ENCODE measurements around the gene SIDT1. TPM values are rescaled to one million over a fixed set of nuclear protein-coding genes. Genes with fewer than 3 reads are reported as not detected.

Gene SIDT1
- total RNA-seq, 1 experiment from 2014 or later, result not detected

GRCh38 chr3:113551820-113552219 is 19.5 kb downstream of the SIDT1 start:
- no CpG with 5 or more reads among the region's 5 CpGs for WGBS (ENCODE audit: extremely low coverage, insufficient read length, low lambda C conversion rate)
- Histone ChIP-seq H3K79me1 (ENCODE audit: insufficient read depth, low read depth, low read length, poor library complexity, severe bottlenecking) (no peaks in the 10 kb centered on the region), H3T11ph (ENCODE audit: low read length) (no peak overlapping the region), H3K4me2 (ENCODE audit: insufficient read depth, insufficient read length, low read length) (no peak overlapping the region), H3K27ac (ENCODE audit: insufficient read length, low read depth, low read length) (no peak overlapping the region), H2AFZ (ENCODE audit: low read length) (no peak overlapping the region), H2BK15ac (ENCODE audit: low read depth, low read length) (no peak overlapping the region), H4K8ac (replicated peaks; ENCODE audit: insufficient read length, low read depth, low read length) (no peak overlapping the region), H3K27me3 (ENCODE audit: insufficient read depth, low read length) (no peaks in the 10 kb centered on the region), H2BK20ac (ENCODE audit: low read depth, low read length, poor library complexity, severe bottlenecking) (no peak overlapping the region), H2AK5ac (ENCODE audit: insufficient read length, low read length) (no peak overlapping the region), H2BK120ac (ENCODE audit: low read depth, low read length, poor library complexity, severe bottlenecking) (no peak overlapping the region), H4K91ac (ENCODE audit: insufficient read length, low read depth, low read length) (no peak overlapping the region), H3K9ac (ENCODE audit: extremely low read depth, insufficient read length, low read length) (no peak overlapping the region), H3K14ac (ENCODE audit: insufficient read depth, low read length) (no peak overlapping the region), H3K79me2 (ENCODE audit: insufficient read depth, low read length) (no peaks in the 10 kb centered on the region), H2BK5ac (ENCODE audit: insufficient read length, low read length) (no peak overlapping the region), H4K20me1 (ENCODE audit: control insufficient read depth, insufficient read depth, insufficient read length) (no peaks in the 10 kb centered on the region), H2BK12ac (ENCODE audit: insufficient read length, low read depth, low read length) (no peak overlapping the region), H3K4me1 (ENCODE audit: insufficient read depth, low read length) (no peaks in the 10 kb centered on the region), H3K4ac (ENCODE audit: low read depth, low read length) (no peak overlapping the region), H3K18ac (ENCODE audit: insufficient read length, low read depth, low read length) (no peak overlapping the region), H3K56ac (ENCODE audit: insufficient read length, low read depth, low read length) (no peak overlapping the region), H3K23ac (ENCODE audit: insufficient read length, low read depth, low read length) (no peak overlapping the region), H3K9me3 (ENCODE audit: control insufficient read depth, low read depth, low read length) (no peaks in the 10 kb centered on the region), H4K5ac (ENCODE audit: insufficient read length, low read depth, low read length) (no peak overlapping the region), H3K23me2 (ENCODE audit: insufficient read length, low read depth, low read length, poor library complexity, severe bottlenecking) (no peaks in the 10 kb centered on the region)
- H3K36me3 Mint-ChIP-seq (ENCODE audit: insufficient read depth in 1 of 3, low read depth in 3 of 3), result no peaks in the 10 kb centered on the region
- no peak for TF ChIP-seq CTCF (conservative IDR thresholded peaks at IDR 0.05)
- H3K9me3 Mint-ChIP-seq, result no peaks in the 10 kb centered on the region
- no peaks in the 10 kb centered on the region for H3K4me1 Mint-ChIP-seq
- no peaks in the 10 kb centered on the region for H3K27me3 Mint-ChIP-seq (ENCODE audit: low read depth)
- no peak overlapping the region for H3K27ac Mint-ChIP-seq
- no peak overlapping the region for H3K4me3 Mint-ChIP-seq
- DNase-seq, result no peak

Data from H9 (cell line).